Hair follicle dermal papilla cell (primary cell): ENCODE measurements around the gene LRRC37A. TPM values are rescaled to one million over a fixed set of nuclear protein-coding genes. Genes with fewer than 3 reads are reported as not detected.

ENCODE experiments used
- small RNA-seq: library from RNA; depleted of rRNA; stranded (forward); fragments of <200 nt; gene quantifications from one replicate; pipeline ENCODE3, GENCODE V24; 2012
- total RNA-seq: library from RNA; depleted of rRNA; stranded (reverse); fragments of >200 nt; gene quantifications from 2 replicates; pipeline ENCODE4 v1.2.3, GENCODE V29; 2012

LRRC37A gene
- total RNA-seq, result 0.73 and 7.5 TPM in 2 replicates

DNA sequence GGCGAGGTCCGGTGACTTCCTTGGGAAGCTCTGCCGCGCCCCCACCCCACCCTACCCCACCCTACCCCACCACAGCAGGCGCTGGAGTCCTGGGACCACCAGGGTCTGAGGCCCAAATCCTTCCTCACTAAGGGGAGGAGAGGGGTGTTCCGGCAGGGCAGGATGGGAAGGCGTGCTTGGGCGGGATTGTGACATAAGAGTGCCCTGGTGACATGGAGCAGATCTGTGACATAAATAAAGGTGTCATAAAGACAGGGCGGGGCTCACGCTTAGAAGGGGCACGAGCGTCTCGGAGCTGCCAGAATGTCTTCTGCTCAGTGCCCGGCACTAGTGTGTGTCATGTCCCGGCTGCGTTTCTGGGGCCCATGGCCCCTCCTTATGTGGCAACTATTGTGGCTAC lies at the start of gene LRRC37A:
TSS of gene LRRC37A (plus strand) at position 301 of the 400 bp plus-strand sequence. CDS start at position 304, 3 bp downstream.

DNA sequence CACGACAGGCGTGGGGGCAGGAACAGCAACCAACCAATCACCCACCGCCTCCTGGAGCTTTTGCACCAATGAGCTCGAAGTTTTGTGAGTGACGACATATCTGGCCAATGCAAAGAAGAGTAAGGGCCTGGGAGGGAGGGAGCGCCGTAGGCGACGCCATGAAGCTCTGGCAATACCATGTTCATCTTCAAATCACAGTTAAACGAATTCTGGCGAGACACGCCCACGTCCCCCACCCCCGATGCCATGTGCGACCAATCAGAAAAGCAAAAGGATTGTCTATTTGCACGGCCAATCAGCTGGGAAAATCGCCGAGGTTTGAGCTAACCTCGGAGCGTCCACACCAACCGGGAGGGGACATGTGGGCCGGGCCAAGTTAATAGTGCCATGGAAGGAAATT lies 66.8 kb downstream of the LRRC37A start, which contains the start of gene ARL17B:
TSS of gene ARL17B (minus strand) at position 12 of the 400 bp plus-strand sequence. CDS start 3,369 bp downstream, outside the sequence.

Small RNA genes within 50 kb of the gene (small RNA-seq; reads per million reads assigned to genes)
- not detected for gene RN7SL656P

Other genes starting within 250 kb of the LRRC37A start
- gene KANSL1, start 101.7 kb upstream of the LRRC37A start, total RNA-seq, result 68.4 and 149 TPM in 2 replicates
- gene ARL17B, start 66.6 kb downstream of the LRRC37A start, total RNA-seq, result 6.2 and 10.3 TPM in 2 replicates
- gene LRRC37A2, start 217.3 kb downstream of the LRRC37A start, total RNA-seq, result 9.1 and 11.8 TPM in 2 replicates